Measurements from ENCODE around the gene GVQW3. TPM values are rescaled to one million over a fixed set of nuclear protein-coding genes. Genes with fewer than 3 reads are reported as not detected.

Gene GVQW3
- total and polyA plus RNA-seq, 2 of the 13 experiments (the other 11 are each of a cell fraction or from before 2014, with no cell fraction given): 5.0 to 5.6 TPM

DNA sequence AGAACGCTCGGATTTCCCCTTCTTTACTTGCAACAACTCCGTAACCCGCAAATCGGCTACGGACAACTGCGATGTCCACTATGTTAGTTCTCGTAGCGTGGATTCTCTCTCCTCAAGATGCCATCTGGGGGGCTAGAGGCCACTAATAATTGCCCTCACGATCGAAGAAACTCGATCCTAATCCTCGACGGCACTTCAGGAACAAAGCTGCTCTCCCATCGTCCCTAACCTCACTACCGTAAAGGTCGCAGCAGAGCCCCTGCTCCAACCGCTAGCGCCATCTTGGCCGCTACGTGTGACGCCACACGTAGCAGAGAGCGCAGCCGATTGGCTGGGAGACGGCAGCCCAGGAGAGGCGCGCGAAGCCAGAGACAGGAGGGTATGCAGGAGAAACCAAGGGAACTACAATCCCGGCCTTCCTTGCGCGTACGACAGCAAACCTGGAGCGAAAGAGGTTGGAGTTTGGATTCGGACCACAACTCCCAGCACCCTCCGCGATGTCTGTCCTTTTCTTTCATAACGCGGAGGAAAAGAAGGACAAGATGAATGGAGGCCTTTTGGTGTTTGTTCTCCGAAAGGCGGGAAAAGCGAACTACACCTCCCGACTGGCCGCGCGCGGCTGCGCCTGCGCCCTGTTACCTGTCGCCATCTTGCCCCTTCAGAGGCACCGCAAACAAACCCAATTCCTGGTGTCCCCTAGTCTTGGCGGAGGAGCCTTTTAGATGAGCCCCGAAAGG lies 63.4 kb downstream of the GVQW3 start, which contains the start of gene EMSY (continued):
- no peak for TF ChIP-seq FOXP1 (IDR thresholded peaks at IDR 0.05)
- TF ChIP-seq FOXP1 (CRISPR knock-in tag; IDR thresholded peaks at IDR 0.05): no peak
- TF ChIP-seq HINFP (CRISPR knock-in tag; IDR thresholded peaks at IDR 0.05; ENCODE audit: low read depth): peak; percentile 31; the same call in 1 of the 2 replicates
- TF ChIP-seq TGIF2 (CRISPR knock-in tag; IDR thresholded peaks at IDR 0.05): peak; percentile 68
- no peak for TF ChIP-seq KDM6A (CRISPR knock-in tag; IDR thresholded peaks at IDR 0.05; ENCODE audit: low read depth)
- TF ChIP-seq ZNF280D (CRISPR knock-in tag; IDR thresholded peaks at IDR 0.05): 0 out of 2 replicates have a peak, but pooled peaks have one; percentile 65
- TF ChIP-seq HES4 (CRISPR knock-in tag; IDR thresholded peaks at IDR 0.05; ENCODE audit: borderline replicate concordance): no peak
- TF ChIP-seq HNRNPL (IDR thresholded peaks at IDR 0.05; ENCODE audit: low read depth, low read length): no peak
- no peak for TF ChIP-seq JDP2 (CRISPR knock-in tag; IDR thresholded peaks at IDR 0.05; ENCODE audit: borderline replicate concordance)
- TF ChIP-seq KAT7 (CRISPR knock-in tag; IDR thresholded peaks at IDR 0.05; ENCODE audit: borderline replicate concordance): peak; percentile 94
- TF ChIP-seq ZNF329 (CRISPR knock-in tag; IDR thresholded peaks at IDR 0.05; ENCODE audit: low read depth): no peak
- peak; percentile 33 for TF ChIP-seq AGO1 (IDR thresholded peaks at IDR 0.05; ENCODE audit: low read depth, low read length, poor library complexity, severe bottlenecking)
- TF ChIP-seq, protein P1, sequence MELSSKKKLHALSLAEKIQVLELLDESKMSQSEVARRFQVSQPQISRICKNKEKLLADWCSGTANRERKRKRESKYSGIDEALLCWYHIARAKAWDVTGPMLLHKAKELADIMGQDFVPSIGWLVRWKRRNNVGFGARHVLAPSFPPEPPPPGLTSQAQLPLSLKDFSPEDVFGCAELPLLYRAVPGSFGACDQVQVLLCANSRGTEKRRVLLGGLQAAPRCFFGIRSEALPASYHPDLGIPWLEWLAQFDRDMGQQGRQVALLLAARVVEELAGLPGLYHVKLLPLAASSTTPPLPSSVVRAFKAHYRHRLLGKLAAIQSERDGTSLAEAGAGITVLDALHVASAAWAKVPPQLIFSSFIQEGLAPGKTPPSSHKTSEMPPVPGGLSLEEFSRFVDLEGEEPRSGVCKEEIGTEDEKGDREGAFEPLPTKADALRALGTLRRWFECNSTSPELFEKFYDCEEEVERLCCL (CRISPR knock-in tag; IDR thresholded peaks at IDR 0.05; ENCODE audit: borderline replicate concordance): no peak
- no peak for TF ChIP-seq NR2F2 (IDR thresholded peaks at IDR 0.05; ENCODE audit: borderline replicate concordance, low read depth)
- TF ChIP-seq, protein P2, sequence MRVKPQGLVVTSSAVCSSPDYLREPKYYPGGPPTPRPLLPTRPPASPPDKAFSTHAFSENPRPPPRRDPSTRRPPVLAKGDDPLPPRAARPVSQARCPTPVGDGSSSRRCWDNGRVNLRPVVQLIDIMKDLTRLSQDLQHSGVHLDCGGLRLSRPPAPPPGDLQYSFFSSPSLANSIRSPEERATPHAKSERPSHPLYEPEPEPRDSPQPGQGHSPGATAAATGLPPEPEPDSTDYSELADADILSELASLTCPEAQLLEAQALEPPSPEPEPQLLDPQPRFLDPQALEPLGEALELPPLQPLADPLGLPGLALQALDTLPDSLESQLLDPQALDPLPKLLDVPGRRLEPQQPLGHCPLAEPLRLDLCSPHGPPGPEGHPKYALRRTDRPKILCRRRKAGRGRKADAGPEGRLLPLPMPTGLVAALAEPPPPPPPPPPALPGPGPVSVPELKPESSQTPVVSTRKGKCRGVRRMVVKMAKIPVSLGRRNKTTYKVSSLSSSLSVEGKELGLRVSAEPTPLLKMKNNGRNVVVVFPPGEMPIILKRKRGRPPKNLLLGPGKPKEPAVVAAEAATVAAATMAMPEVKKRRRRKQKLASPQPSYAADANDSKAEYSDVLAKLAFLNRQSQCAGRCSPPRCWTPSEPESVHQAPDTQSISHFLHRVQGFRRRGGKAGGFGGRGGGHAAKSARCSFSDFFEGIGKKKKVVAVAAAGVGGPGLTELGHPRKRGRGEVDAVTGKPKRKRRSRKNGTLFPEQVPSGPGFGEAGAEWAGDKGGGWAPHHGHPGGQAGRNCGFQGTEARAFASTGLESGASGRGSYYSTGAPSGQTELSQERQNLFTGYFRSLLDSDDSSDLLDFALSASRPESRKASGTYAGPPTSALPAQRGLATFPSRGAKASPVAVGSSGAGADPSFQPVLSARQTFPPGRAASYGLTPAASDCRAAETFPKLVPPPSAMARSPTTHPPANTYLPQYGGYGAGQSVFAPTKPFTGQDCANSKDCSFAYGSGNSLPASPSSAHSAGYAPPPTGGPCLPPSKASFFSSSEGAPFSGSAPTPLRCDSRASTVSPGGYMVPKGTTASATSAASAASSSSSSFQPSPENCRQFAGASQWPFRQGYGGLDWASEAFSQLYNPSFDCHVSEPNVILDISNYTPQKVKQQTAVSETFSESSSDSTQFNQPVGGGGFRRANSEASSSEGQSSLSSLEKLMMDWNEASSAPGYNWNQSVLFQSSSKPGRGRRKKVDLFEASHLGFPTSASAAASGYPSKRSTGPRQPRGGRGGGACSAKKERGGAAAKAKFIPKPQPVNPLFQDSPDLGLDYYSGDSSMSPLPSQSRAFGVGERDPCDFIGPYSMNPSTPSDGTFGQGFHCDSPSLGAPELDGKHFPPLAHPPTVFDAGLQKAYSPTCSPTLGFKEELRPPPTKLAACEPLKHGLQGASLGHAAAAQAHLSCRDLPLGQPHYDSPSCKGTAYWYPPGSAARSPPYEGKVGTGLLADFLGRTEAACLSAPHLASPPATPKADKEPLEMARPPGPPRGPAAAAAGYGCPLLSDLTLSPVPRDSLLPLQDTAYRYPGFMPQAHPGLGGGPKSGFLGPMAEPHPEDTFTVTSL (CRISPR knock-in tag; IDR thresholded peaks at IDR 0.05; ENCODE audit: borderline replicate concordance): no peak
- no peak for TF ChIP-seq ZFP62 (CRISPR knock-in tag; IDR thresholded peaks at IDR 0.05)
- TF ChIP-seq ZNF230 (CRISPR knock-in tag; IDR thresholded peaks at IDR 0.05): 0 out of 2 replicates have a peak, but pooled peaks have one; percentile 66
- no peak for TF ChIP-seq FLYWCH1 (CRISPR knock-in tag; IDR thresholded peaks at IDR 0.05)
- no peak for TF ChIP-seq ZNF780A (CRISPR knock-in tag; IDR thresholded peaks at IDR 0.05)
